ENCODE results near the gene GABARAP. TPM values are rescaled to one million over a fixed set of nuclear protein-coding genes. Genes with fewer than 3 reads are reported as not detected.
A peak's percentile ranks its signal among the peaks of the same experiment; 100 is the strongest.

GABARAP gene
- total and polyA plus RNA-seq, 2 of the 8 experiments (the other 6 are each of a cell fraction or from before 2014, with no cell fraction given): 252 to 581 TPM

DNA sequence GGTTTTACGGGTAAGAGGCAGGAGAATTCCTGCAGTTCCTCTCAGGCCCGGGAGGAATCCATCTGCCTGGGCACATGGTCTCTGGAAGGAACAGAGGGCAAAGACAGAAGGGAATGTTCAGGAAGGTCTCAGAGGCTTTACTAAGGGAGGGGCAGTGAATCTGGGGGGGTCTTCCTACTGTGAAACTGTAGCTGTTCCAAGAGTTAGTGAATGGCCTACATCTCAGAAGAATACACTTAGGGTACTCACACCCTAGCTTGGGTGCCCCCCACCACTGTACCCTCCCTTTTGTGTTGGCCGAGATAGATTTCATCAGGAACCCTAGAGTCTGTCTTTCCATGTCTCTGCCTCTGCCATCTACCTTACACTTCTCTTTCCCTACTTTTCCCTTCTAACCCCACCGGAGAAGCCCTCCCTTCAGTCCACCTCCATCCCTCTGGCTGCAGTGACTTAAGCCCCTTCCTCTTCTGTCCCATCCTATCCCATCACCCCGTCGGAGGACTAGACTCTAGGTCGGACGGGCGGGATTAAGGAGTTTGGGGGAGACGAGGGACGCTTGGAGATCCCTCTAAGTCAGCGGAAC lies 22.9 kb downstream of the GABARAP start:
- FAIRE-seq (no peak), DNase-seq (ENCODE audit: low read depth in 1 of 2, low spot score in 2 of 2) (no peak)
- H2BK15ac ChIP-seq (ENCODE audit: low read length): no peak overlapping the region
- H4K5ac ChIP-seq (ENCODE audit: insufficient read length, low read depth, low read length): peak overlapping the region; percentile 50
- H3K56ac ChIP-seq (replicated peaks; ENCODE audit: insufficient read length, low read depth, low read length): no peak overlapping the region
- H3K79me1 ChIP-seq (ENCODE audit: low read depth, low read length): no peaks in the 10 kb centered on the region; the same call in 1 of the 2 replicates
- H2BK20ac ChIP-seq (ENCODE audit: low read length): 0 out of 2 replicates have a peak overlapping the region, but pooled peaks have one; percentile 27
- peaks cover 0 to 10% of the 10 kb centered on the region in 2 experiments; a peak in 1 of 4 replicates for H3K79me2 ChIP-seq (ENCODE audit: control insufficient read depth in 1 of 2, insufficient read depth in 2 of 2, low read length in 2 of 2)
- H2AK5ac ChIP-seq (ENCODE audit: low read depth, low read length): 0 out of 2 replicates have a peak overlapping the region, but pooled peaks have one; percentile 2
- peak overlapping the region; percentile 76 to 93 (median 86) for H3K4me3 ChIP-seq (ENCODE audit: extremely low read depth in 1 of 4, insufficient read depth in 2 of 4, low read depth in 3 of 4, low read length in 4 of 4)
- H2BK12ac ChIP-seq (ENCODE audit: low read depth, low read length): 0 out of 2 replicates have a peak overlapping the region, but pooled peaks have one; percentile 2
- peak overlapping the region; percentile 38 for H3K4ac ChIP-seq (replicated peaks; ENCODE audit: insufficient read length, low read depth, low read length)
- peaks cover 6 to 36% (median 20%) of the 10 kb centered on the region in 4 experiments for H3K4me1 ChIP-seq (replicated peaks in 1 of 4; ENCODE audit: control insufficient read depth in 3 of 4, insufficient read depth in 4 of 4, low read length in 3 of 4)
- H3K27me3 ChIP-seq (replicated peaks in 1 of 4; ENCODE audit: control insufficient read depth in 3 of 4, extremely low read depth in 1 of 4, insufficient read depth in 3 of 4, low read length in 3 of 4): no peaks in the 10 kb centered on the region
- CTCF ChIA-PET (ENCODE audit: partially characterized antibody): interaction anchor here (0.6 to 4.3 kb wide), 9 partner anchors 12 to 376 kb away, joined by 3 to 46 read pairs (median 3); partner anchors contain the start of genes DVL2 and PHF23
- 34% methylated on average over 12 of the region's 12 CpGs; no CpG with 5 or more reads in 1 of the 2 experiments for whole genome bisulfite sequencing, 2 experiments (ENCODE audit: extremely low coverage in 1 of 2, insufficient coverage in 1 of 2, insufficient read length in 1 of 2, insufficient replicate concordance in 2 of 2, low coverage in 1 of 2, low lambda C conversion rate in 2 of 2, missing lambda C conversion rate in 1 of 2)
- H3K4me2 ChIP-seq (ENCODE audit: insufficient read depth in 1 of 2, low read depth in 2 of 2, low read length in 2 of 2): peak overlapping the region; percentile 73 to 80
- no peak overlapping the region for H2BK5ac ChIP-seq (ENCODE audit: low read depth, low read length)
- H2AFZ ChIP-seq (ENCODE audit: low read length): no peak overlapping the region
- peaks cover 23% of the 10 kb centered on the region; the same call in 1 of the 2 replicates for H3K23me2 ChIP-seq (ENCODE audit: low read depth, low read length)
- no peak overlapping the region for H3K27ac ChIP-seq (ENCODE audit: low read depth, low read length)
- H3K36me3 ChIP-seq (ENCODE audit: control insufficient read depth in 2 of 4, insufficient read depth in 4 of 4, low read length in 3 of 4): peaks cover 15 to 27% (median 22%) of the 10 kb centered on the region in 4 experiments; a peak in 7 of 8 replicates
- H3K9me3 ChIP-seq (ENCODE audit: insufficient read depth in 2 of 2, low read depth in 1 of 2, low read length in 1 of 2): no peaks in the 10 kb centered on the region
- no peak overlapping the region for H3K14ac ChIP-seq (ENCODE audit: insufficient read length)
- peaks cover 10 to 25% of the 10 kb centered on the region in 2 experiments for H4K20me1 ChIP-seq (replicated peaks in 1 of 2; ENCODE audit: control insufficient read depth in 1 of 2, insufficient read depth in 2 of 2, low read length in 2 of 2)
- H3K23ac ChIP-seq (ENCODE audit: insufficient read length): no peak overlapping the region
- H4K91ac ChIP-seq (replicated peaks; ENCODE audit: insufficient read length, low read length): peak overlapping the region; percentile 51
- H3K9ac ChIP-seq (replicated peaks in 1 of 4; ENCODE audit: extremely low read depth in 1 of 4, low read depth in 3 of 4, low read length in 3 of 4): 0 out of 7 replicates have a peak overlapping the region, but pooled peaks of 1 of the 4 experiments have one; percentile 81
- no peak overlapping the region for H2BK120ac ChIP-seq (replicated peaks; ENCODE audit: low read depth, low read length)
- H4K8ac ChIP-seq (ENCODE audit: extremely low read depth, insufficient read depth, low read length): no peak overlapping the region
- H3K18ac ChIP-seq (ENCODE audit: extremely low read depth, low read length): peak overlapping the region; percentile 80
- POLR2A ChIA-PET (ENCODE audit: partially characterized antibody): interaction anchor here (0.7 to 10.7 kb wide), 15 partner anchors 8 to 125 kb away, joined by 3 to 386 read pairs (median 8); partner anchors contain the start of genes CLDN7, CTDNEP1, DVL2 and ELP5
- TF ChIP-seq TCF12 (IDR thresholded peaks at IDR 0.05; ENCODE audit: low read depth, low read length) (no peak), MAFK (IDR thresholded peaks at IDR 0.05; ENCODE audit: low read depth, low read length) (no peak), EZH2 (IDR thresholded peaks at IDR 0.05; ENCODE audit: low read depth, low read length, severe bottlenecking) (no peak)
